22Rv1 (cell line): Measurements from ENCODE around the gene BBIP1.
A peak's percentile ranks its signal among the peaks of the same experiment; 100 is the strongest.
"Not testable (repeated sequence)": the region's sequence is repeated elsewhere in the genome, so short reads cannot be mapped to it uniquely, and the experiment has no call there.

Source experiments
- H3K27ac ChIP-seq: fragments of 450-650 bp; 2 replicates; pipeline ENCODE4 v1.5.1; 2017
- ZFX ChIP-seq: fragments of 450-650 bp; IDR thresholded peaks from 2 replicates; pipeline ENCODE4 v1.6.1; 2017; ENCODE audit warnings: antibody characterized with exemption, borderline replicate concordance
- TF ChIP-seq, protein P1 (sequence below): fragments of 450-650 bp; IDR thresholded peaks from 2 replicates; pipeline ENCODE4 v1.5.1; 2017; ENCODE audit warnings: mild to moderate bottlenecking

Gene BBIP1

DNA sequence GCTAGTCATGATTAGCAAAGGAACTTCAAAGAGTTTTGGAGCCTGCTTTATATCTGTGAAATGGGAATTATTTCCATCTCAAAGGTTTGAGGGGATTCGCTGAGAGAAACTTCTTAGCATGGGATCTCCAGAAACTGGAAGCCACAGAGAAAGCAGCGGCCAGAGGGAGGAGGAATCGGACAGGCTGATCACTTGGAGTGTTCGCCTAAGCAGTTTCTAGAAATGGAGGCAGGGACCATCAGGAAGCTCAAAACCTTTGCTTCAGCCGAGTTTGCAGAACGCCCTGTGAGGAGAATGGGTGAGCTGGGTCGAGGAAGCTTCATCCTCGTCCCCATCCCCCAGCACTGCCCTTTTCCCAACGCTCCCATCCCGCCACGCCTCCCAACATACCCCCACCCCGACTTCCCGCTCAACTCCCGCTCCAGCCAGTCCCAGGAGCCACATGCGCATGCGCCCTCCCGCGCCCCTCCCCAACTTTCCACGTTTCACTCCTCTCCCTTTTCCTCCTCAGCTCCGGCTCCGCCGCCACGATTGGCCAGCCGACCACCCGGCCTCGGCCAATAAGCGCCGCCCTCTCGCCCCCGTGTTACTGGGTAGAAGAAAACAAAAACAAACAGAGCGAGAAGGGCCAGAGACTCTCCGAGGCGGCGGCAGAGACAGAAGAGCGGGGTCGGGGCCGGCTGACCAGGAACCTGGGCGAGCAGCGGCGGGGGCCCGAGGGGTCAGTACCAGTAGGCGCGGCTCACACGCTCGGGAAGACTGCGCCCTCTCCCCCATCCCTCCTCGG is 47.5 kb downstream of the BBIP1 start, which contains the start of gene PDCD4:
Gene PDCD4, plus strand, starts transcription at position 631 of the 787 bp plus-strand sequence. CDS start 4,100 bp downstream, outside the sequence.
- H3K27ac ChIP-seq: peak within 1 kb of the TSS; percentile 62
- TF ChIP-seq, protein P1, sequence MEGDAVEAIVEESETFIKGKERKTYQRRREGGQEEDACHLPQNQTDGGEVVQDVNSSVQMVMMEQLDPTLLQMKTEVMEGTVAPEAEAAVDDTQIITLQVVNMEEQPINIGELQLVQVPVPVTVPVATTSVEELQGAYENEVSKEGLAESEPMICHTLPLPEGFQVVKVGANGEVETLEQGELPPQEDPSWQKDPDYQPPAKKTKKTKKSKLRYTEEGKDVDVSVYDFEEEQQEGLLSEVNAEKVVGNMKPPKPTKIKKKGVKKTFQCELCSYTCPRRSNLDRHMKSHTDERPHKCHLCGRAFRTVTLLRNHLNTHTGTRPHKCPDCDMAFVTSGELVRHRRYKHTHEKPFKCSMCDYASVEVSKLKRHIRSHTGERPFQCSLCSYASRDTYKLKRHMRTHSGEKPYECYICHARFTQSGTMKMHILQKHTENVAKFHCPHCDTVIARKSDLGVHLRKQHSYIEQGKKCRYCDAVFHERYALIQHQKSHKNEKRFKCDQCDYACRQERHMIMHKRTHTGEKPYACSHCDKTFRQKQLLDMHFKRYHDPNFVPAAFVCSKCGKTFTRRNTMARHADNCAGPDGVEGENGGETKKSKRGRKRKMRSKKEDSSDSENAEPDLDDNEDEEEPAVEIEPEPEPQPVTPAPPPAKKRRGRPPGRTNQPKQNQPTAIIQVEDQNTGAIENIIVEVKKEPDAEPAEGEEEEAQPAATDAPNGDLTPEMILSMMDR: no peak
- TF ChIP-seq ZFX: no peak

DNA sequence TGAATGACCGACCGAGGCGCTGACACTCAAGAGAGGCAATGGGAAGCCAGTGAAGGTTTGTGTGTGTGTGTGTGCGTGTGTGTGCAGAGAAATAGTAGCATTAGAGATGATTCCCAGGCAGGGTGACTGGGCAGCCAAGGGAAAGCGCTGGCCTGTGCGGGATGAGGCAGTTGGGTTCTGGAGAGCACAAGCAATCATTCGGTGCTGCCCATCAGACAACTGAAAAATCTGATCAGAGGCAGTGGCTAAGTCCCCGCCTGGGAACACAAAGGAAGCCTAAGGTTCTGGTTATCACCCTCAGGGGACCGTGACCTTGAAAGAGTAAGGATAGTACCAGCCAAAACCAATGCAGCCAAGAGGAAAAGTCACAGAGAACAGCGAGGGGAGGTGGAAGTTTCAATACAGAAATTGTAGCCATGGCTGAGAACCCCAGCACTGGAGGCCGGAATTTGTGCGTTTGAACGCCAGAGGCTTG is 48.1 kb downstream of the BBIP1 start:
- H3K27ac ChIP-seq: peak overlapping the region; percentile 62
- no peak for TF ChIP-seq ZFX
- TF ChIP-seq, protein P1: no peak

DNA sequence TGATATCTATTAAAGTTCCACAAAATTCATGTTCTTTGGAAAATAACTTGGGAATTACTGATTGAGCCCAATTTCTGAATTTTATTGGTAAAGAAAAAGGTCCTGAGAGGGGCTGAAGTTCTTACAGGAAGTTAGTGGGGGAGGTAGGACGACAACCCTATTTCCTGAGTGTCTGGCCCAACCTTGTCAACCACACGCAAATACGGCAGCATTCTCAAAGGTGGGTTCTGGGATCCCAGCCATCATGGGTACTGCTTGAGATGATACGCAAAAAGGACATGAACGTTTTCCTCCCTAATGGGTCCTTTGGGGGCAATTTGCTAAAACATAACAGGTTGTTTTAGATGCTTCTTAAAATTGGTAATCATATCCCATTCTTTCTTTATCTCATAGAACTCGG is 50.0 kb downstream of the BBIP1 start:
- TF ChIP-seq, protein P1: no peak
- no peak for TF ChIP-seq ZFX
- H3K27ac ChIP-seq: no peak overlapping the region

DNA sequence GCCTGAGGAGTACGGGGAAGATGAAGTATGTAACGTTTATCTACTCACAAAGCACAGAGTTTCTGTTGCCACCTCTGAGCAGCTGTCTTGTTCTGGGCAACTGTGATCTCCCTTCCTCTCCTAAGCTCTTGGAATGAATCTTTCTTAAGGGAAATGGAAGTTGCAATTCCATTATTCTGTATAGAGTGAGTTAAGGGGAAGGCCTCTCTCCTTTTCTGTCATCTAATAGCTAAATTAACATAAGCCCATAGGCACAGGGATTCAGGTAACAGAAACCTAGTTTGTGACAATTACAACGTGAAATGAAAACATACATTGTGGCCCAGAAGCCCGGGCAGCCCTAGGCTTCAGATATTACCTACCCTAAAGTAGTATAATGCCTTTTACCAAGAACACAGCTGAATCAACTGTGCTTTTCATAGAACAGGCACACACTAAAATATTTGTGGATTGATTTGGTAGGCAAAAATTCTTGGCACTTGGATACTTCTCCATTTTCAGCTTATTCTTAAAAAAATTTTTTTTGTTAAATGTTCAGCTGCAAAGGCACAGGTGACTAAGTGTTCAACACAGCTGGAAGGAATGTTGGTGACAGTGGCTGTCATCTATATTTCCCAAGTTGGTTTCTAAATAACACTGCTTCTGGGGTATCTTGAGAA is 51.0 kb downstream of the BBIP1 start:
- H3K27ac ChIP-seq: no peak overlapping the region
- TF ChIP-seq, protein P1: no peak
- no peak for TF ChIP-seq ZFX

DNA sequence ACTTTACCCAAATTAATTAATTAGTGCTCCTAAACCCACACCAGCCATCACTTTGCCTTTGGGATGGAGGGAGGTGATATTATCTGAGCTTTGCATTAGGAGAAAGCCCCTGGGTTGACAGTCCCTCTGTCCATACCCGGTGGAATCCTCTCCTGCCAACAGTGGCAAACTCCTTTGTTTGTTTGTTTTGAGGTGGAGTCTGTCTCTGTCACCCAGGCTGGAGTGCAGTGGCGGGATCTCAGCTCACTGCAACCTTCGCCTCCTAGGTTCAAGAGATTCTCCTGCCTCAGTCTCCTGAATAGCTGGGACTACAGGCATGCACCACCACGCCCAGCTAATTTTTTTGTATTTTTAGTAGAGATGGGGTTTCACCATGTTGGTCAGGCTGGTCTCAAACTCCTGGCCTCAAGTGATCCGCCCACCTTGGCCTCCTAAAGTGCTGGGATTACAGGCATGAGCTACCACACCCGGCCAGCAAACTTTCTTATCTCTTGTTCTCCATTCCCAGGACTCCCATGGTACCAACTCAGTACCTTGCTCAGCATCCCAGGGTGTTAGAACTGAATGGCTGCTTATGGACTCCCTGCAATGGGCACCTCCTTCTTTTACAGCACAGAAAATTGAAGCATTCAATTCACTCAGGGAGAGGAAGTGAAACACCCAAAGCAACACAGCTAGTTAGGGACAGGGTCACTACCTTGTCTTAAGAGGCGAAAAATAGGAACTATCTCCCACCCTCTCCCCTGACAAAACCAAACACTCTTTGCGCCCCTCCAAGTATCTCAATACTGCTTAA is 51.8 kb downstream of the BBIP1 start:
- not testable (repeated sequence) for H3K27ac ChIP-seq

DNA sequence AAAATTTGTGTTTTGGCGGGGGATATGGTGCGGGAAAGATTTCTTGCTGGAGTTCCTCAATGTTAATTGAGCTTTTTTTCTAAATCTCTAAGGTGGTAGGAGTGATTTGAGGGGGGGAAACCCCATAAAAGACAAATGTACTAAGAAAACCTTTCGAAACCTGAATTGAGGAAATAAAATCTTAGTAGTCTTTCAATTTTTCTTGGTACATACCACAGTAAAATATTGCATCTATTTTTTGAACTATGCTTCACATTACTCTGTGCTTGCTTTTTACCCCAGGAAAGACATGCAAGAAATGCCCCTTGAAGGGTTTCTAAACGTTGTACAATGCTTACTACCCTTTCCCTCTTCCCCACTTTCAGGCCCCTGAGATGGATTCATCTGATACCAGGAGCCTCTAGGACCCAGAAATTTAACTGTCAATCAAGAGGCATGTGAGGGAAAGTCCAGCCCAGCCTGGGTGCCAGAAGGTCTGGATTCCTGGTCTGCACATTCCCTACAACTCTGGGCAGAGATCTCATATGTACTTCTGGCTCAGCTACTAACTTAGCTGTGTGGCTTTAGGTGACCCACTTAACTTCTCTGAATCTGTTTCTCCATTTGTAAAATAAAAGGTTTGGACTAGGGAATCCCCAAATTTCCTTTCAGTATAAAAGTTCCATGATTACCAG is 53.0 kb downstream of the BBIP1 start:
- no peak overlapping the region for H3K27ac ChIP-seq
- no peak for TF ChIP-seq ZFX
- TF ChIP-seq, protein P1: no peak

DNA sequence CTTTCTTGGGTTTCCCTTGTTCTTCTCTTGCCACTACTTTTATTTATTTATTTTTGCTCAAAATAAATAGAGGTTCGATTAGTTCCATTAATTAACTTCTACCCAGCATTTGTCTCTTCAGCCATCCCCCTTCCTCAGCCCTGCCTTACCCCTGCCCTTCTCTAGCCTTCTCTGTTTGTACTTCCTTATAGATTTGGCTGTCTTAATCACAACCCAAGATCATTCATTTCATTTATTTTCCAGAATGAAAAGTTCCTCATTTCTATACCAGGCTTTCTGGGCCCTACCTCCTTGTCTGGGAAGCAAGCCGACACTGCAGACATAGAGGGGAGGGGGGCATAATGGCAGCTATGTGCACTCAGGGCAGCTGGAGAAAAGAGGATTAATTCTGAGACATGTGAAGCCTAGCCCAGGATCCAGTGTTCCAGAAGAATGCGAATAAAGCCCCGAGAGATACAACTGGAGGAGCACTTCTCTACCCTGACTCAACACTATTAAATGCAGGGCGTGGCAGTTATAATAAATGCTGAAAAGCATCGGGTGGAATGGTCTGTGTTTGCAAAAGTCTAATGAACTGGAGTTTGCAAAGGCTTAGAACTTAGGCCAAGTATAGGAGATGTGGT is 53.7 kb downstream of the BBIP1 start:
- TF ChIP-seq, protein P1: no peak
- TF ChIP-seq ZFX: no peak
- no peak overlapping the region for H3K27ac ChIP-seq
